Activated CD4-positive, CD25-positive, alpha-beta regulatory T cell treated with anti-CD3 and anti-CD28 coated beads, Interleukin-2, amount 50 U/mL, for 72 hours (primary cell): Measurements from ENCODE around the gene CHRNB1.

Experiments used
- DNase-seq: peaks from one replicate; pipeline ENCODE4 v3.0.0; 2021

CHRNB1 gene

GRCh38 chr17:7444682-7445618, at the start of gene CHRNB1:
Gene CHRNB1 (plus strand): TSS chr17:7445061. CDS start chr17:7445128, 67 bp downstream.
- no peak for DNase-seq

DNA sequence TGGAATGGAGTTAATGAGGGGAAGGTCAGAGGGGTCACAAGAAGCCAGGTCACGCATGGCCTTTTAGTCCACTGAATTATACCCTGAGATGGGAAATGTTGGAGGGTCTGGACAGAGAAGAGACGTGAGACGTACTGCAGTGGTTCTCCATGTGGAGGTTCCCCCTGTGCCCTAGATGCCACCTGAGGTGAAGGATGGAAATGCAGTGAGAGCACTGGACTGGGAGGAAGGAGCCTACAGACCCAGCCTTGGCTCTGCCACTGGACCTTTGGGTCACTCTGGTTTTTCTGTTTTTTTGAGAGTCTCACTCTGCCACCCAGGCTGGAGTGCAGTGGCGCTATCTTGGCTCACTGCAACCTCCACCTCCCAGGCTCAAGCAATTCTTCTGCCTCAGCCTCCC, 48.7 kb upstream of the CHRNB1 start:
- DNase-seq = no peak

- DNase-seq = no peak
Measured at GRCh38 chr17:7398612-7399011, 46.2 kb upstream of the CHRNB1 start.

DNA sequence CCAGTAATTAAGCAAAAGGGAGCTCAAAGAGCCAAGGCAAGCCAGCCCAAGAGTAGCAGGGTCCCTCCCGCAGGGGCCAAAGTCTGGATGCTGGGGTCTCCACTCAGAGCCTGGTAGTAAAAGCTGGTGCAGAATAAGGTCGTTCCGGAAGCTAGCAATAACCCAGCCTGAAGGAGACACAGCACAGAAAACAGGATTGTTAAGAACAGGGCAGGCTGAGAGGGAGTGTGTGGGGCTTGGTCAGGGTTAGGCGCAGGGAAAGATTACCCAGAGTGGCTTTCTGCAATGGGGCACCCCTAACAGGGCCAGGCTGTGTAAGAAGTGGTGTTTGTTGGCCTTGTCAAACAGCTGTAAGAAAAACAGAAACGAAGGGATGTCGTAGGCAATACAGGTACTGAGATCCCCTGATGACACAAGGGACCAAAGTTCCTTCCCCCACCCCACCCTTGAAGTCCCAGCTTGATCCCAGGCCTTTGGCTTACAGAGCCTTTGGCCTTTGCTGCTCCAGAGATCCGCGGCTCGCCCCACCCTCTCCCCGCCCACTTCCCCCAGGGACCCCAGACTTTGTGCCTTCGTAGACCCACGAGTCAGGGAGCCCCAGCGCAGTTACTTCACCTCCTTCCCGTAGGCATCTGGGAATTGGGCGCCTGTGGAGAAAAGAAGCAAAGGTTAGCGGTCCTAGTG, 41.7 kb upstream of the CHRNB1 start:
- no peak for DNase-seq

DNA sequence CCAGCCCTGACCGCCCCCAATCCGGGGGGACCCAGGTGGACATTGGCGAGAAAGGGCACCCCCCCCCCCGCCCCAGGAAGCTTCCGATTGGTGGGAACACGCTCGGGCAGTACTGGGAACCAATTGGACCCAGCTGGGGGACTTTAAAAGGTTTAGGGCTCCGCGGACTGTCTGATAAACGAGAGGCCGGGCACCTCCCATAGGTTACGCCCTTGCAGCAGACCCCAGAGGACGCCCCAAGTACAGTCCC, 41.2 kb upstream of the CHRNB1 start:
- no peak for DNase-seq

GRCh38 chr17:7403977-7404736, 40.7 kb upstream of the CHRNB1 start, which contains the start of gene TMEM256:
Gene TMEM256 (minus strand): TSS chr17:7404097. CDS start chr17:7404084, 13 bp downstream.
- DNase-seq = peak; percentile 90

DNA sequence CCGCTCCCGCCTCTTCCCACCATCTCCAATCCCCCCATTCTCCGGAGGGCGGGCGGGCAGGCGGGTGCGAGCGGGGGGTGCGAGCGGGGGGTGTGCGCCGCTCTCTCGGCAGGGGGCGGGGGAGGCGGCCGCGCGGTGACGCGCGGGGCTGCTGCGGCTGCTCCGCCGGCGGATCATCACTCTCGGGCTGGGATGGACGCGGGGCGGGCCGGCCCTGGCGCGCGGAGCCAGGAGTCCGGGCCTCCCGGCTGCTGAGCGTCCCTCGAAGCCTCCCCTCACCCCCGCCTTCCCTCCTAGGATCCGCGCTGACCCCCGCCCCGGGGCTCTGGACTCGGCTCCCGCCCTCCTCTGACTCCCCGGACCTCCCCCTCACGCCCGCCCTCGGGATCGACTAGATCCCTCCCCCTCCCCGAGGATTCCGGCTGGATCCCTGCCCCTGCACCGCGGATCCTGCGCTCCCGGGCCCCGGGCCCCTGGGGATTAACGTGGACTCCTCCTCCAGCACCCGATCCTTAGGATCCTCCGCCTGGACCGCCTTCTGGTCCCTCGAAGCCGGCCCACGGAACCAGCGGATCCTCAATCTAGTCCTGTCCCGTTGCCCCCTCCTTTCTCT, 40.0 kb upstream of the CHRNB1 start:
- peak; percentile 48 for DNase-seq

DNA sequence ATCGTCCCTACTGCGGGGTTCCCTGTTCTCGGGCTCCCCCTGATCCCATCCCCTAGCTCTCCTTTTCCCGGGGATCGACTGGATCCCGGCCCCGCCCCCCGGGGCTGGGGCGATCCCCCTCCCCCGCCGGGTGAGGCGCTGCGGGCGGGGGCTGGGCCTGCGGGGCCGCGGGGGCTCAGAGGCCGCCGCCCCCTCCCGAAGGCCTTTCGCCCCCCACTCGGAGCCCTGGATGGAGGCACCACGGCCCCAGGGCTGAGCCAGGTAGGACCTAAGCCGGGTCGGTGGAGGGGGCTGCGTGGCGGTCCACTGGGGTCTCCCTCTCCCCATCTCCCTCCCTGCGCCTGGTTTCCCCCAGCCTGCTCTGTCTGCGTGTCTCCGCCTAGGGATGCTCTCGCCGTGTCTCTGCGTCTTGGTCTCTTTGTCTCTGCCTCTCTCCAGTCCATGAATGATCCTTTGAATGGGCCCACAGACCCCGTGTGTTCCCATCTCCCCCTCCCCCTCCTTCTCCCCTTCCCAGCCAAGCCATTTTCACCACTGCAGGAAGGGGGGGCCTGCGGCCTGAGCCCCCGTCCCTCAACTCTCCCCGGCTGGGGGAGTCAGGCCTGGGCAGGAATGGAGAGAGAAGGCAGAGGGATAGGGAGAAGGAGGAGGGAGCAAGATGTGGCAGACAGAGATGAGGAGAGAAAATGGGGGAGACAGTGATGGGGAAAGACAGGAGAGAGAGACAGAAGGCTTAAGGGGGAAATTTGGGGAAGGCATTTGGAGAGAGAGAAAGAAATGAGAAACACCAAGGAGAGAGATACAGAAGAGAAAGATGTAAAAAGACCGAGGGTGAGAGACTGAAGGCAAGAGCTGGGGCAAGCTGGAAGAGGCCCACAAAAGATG, 39.3 kb upstream of the CHRNB1 start:
- DNase-seq = no peak

DNA sequence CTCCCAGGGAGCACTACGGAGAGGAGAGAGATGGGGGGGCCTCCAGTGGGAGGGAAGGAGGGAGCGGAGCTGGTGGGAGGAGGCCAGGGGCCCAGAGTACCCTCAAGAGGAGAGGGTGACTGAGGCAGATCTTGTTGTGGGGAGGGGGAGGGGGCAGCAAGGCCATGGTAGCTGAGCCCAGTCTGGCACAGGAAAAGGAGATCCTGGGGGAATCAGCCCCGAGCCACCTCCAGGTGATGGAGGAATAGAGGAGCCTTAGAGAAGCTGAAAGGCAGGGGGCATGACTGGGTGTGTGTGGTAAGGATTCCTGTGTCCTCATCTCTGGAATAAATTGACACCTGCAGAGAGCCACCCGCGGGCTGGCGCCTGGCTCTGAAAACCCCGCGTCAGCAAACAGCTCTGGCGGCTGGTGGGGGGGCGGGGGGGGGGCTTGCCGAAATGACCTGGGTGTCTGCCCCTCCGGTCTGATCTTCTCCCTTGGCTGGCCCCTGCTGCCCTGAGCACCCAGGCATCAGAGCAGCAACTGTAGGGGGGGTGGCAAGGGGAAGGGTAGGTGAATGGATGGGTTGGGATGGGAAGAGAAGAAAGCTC, 38.5 kb upstream of the CHRNB1 start:
- DNase-seq = no peak

DNA sequence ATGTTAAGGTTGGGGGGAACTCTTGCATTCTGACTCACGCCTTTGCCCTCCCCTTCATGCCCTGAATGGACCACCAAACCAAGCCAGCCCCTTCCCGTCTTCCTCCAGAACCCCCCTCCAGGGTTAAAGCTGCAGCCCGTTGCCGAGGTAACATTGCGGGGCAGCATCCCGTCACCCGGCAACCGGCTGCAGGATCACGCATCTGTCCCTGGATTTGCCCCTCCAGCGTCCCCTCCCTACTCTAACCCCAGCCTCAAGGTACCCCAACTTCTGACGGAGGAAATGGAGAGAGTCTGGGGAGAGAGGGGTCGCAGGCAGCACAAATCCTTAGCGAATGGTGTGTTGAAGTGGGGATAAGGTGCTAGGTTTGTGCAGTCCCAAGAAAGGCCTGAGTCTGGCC, 37.8 kb upstream of the CHRNB1 start:
- DNase-seq = no peak

DNA sequence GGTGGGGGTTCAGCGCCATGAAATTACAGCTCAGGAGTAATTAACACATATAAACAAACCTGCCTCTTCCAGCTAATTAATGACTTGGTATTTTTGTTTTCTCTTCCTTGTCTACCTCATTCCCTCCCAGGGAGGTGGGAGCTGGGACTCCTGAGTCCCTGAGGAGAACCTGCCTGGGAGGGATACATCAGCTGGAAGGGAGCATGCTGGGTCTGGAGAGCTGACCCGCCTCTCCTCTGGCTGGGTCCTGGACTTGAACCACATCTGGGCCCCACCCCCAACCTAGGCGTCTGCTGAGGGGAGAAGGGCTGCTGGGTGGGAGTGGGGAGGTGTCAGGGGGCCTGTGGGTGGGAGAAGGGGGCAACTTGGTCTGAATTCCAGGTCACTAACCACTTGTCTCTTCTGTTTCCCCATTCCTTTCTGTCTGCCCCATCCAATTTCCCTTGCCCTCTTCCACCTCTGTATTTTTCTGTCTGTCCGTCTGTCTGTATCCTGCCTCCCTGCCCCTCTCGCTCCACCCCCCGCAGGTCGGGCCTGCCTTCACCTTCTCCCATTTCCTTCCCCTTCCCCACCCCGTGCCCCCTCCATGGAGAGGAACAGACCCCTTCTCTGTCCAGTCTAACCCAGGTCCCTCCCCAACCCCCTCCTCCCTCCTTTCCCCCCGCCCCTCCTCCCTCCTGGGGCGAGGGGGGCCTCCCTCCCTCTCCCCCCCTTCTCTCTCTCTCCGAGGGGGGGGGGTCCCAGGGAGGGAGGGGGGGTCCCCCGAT, 37.2 kb upstream of the CHRNB1 start, which contains the start of gene NLGN2:
NLGN2 (plus strand) TSS at position 361 of the 767 bp plus-strand sequence. CDS start 411 bp downstream, outside the sequence.
- DNase-seq = no peak

- DNase-seq = no peak
Measured at GRCh38 chr17:7408252-7408727, 36.6 kb upstream of the CHRNB1 start.

- no peak for DNase-seq
Measured at GRCh38 chr17:7408863-7409262, 36.0 kb upstream of the CHRNB1 start.

- no peak for DNase-seq
Measured at GRCh38 chr17:7409716-7410115, 35.1 kb upstream of the CHRNB1 start.

GRCh38 chr17:7410634-7411426, 34.0 kb upstream of the CHRNB1 start:
- DNase-seq = no peak

DNA sequence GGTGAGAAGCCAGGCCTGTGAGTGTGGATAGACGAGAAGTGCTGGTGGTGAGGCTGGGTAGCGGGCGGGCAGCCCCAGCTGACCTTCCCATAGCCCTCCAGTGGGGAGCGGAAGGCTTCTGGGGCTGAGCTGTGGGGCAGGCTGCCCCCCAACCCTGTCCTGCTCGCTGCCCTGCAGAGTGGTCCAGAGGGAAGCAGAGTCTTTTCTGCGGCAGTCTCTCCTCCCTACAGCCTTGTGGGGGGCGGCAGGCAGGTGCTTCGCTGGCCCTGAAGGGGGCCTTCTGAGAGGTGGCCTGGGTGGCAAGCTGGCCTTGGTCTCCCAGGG, 33.5 kb upstream of the CHRNB1 start:
- no peak for DNase-seq

DNA sequence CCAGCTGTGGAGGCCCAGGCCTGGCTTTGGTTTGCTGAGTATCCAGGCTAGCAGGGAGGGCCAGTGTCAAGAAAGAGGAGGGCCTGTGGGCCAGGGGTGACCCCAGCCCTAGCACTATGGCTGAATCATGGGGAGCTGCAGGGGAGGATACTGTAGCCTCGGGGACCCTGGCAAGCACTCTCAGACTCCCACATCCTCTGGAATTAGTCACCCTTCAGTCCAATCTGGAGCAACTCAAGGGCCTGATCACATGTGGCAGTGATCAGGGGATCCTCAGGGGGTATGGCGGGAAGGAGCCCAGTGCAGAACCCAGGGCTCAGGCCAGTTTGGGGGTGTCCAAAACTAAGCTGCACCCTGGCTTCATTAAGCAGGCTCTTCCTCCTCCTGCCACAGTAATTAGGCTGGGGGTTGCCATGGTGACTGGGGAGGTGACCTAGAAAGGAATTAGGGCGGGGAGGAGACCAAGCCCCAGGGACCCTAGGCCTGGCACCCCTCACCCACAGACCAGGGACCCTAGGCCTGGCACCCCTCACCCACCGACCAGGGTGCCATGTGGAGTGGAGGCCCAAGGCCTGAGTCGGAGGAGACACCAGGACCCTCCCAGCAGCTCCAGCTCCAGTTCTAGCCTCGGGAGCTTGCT, 31.4 kb upstream of the CHRNB1 start:
- no peak for DNase-seq

DNA sequence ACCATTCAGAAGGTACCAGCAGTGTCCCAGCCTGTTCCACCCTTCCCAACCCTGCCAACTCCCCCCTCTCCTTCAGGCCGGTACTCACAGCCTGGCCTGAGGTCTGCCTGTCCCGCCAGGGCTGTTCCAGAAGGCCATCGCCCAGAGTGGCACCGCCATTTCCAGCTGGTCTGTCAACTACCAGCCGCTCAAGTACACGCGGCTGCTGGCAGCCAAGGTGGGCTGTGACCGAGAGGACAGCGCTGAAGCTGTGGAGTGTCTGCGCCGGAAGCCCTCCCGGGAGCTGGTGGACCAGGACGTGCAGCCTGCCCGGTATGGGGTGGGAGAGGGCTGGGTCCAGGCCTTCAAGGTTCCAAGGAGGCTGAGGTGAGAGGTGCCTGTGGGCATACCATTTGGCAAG, 30.0 kb upstream of the CHRNB1 start:
- no peak for DNase-seq

DNA sequence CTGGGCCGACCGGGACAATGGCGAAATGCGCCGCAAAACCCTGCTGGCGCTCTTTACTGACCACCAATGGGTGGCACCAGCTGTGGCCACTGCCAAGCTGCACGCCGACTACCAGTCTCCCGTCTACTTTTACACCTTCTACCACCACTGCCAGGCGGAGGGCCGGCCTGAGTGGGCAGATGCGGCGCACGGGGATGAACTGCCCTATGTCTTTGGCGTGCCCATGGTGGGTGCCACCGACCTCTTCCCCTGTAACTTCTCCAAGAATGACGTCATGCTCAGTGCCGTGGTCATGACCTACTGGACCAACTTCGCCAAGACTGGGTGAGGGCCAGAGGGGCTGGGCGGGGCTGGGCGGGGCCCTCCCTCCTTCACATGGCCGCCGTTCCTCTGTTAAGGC, 29.1 kb upstream of the CHRNB1 start:
- no peak for DNase-seq
